IPS-18c (cell line): ENCODE data around the gene CNOT4.
"Not testable (repeated sequence)": the region's sequence is repeated elsewhere in the genome, so short reads cannot be mapped to it uniquely, and the experiment has no call there.

Experiments used
- H3K4me3 ChIP-seq: 2 replicates; pipeline ENCODE4 v1.7.0; 2013; ENCODE audit warnings: low read depth, mild to moderate bottlenecking, low read length, moderate library complexity; ENCODE audit not compliant: insufficient read depth
- H3K9me3 ChIP-seq: one replicate; pipeline ENCODE4 v1.6.1; 2013; ENCODE audit warnings: mild to moderate bottlenecking, low read length, moderate library complexity; ENCODE audit not compliant: control insufficient read depth, insufficient read depth

CNOT4 gene

GRCh38 chr7:135519233-135519688, 9.4 kb upstream of the CNOT4 start:
- no peak overlapping the region for H3K4me3 ChIP-seq
- no peaks in the 10 kb centered on the region for H3K9me3 ChIP-seq

DNA sequence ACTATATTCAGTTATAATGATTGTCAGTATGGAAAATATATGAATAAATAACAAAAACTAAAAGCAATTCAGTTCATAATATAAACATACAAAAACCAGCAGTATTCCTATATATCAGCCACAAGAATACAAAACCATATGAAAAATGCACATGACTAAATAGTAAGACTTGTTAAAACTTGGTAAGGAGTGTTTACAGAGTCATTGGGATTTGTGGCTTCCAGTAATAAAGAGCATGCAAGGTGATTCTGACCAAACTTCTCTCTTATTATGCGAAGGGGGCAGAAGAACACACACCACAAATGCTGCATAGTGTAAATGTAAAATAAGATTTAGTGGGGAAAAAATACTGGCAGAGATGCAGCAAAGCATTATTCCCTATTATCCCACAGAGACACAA, 8.8 kb upstream of the CNOT4 start:
- Histone ChIP-seq H3K9me3 (no peaks in the 10 kb centered on the region), H3K4me3 (no peak overlapping the region)

- H3K4me3 ChIP-seq = no peak overlapping the region
- H3K9me3 ChIP-seq = no peaks in the 10 kb centered on the region
These were observed 7.2 kb upstream of the CNOT4 start for GRCh38 chr7:135517060-135517459.

DNA sequence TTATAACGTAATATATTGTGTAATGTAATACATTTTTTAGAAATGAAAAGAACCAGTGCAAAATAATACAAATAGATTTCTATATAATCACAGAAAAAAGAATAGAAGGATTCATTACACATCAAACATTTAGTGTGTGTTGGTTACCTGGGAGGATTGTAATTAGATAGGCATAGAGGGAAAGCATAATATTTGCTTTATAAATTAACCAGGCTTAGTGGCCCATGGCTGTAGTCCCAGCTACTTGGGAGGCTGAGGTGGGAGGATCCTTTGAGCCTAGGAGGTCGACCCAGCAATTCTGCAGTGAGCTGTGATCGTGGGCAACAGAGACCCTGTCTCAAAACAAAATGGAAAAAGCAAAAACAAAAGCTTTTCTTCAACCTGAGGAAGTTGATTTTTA, 5.0 kb upstream of the CNOT4 start:
- Histone ChIP-seq H3K4me3 (no peak overlapping the region), H3K9me3 (no peaks in the 10 kb centered on the region)

DNA sequence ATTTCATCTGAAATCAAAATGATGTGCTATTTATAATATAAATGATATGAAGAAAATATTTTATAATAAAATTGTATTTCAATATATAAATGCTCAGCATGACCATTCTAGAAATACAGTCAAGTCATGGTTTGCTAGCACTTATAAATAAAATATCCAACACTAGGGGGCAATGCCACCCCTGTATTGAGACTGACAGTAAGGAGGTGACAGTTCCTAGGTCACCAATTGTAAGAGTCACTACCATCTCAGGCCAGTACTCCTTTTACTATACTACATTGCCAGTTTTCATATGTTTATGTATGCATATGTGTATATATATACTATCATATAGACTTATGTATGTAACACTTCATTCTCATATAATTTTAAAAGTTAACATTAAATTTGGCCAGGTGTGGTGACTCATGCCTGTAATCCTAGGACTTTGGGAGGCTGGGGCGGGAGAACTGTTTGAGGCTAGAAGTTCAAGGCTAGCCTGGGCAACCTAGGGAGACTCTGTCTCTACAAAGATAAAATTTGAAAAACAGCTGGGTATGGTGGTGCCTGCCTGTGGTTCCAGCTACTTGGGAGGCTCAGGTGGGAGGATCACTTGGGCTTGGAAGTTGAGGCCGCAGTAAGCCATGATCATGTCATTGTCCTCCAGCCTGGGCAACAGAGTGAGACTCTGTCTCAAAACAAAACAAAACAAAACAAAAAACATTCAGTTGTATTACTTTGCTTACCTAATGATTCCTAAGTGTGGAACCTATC, 2.4 kb upstream of the CNOT4 start:
- no peak overlapping the region for H3K4me3 ChIP-seq
- no peaks in the 10 kb centered on the region for H3K9me3 ChIP-seq

DNA sequence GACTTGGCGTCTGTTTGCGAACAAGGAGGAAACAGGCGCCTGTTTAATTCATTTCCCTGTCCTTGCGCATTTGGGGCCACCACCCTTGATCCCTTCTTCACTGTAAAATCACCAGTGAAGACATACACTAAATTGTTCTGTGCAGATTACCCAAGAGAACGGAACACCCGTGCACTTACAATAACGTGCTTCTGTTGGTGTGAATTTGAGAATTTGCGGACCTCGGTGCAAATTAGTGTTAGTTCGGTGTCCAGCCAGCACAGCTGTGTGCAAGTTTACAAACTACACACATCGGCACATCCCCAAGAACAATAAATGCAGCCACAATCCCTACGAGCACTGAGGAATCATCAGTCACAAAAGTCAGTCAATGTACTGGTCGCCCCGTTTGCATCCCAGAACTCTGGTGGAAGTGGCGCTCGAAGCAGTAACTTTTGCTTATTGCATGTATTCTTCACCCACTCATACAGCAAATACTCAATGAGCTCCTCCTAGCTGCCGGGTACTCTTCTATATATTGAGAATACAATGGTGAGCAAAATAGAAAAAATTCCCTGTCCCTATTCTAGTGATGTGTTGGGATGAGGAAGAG, 786 bp upstream of the CNOT4 start:
- no peaks in the 10 kb centered on the region for H3K9me3 ChIP-seq
- peak overlapping the region; percentile 82 for H3K4me3 ChIP-seq

DNA sequence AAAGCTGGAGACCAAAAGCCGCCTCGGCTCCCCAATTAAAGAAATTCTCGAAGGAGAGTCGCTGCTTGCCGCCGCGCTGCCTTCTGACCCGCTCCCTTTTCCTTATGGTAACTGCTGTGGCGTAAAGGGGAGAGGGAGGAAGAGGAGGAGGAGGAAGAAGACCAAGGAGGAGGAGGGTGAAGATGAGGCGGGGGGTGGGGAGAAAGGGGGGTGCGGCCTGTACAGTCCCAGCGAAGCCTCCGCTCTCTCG, 388 bp downstream of the CNOT4 start:
- Histone ChIP-seq H3K9me3 (no peaks in the 10 kb centered on the region), H3K4me3 (peak overlapping the region; percentile 82)

DNA sequence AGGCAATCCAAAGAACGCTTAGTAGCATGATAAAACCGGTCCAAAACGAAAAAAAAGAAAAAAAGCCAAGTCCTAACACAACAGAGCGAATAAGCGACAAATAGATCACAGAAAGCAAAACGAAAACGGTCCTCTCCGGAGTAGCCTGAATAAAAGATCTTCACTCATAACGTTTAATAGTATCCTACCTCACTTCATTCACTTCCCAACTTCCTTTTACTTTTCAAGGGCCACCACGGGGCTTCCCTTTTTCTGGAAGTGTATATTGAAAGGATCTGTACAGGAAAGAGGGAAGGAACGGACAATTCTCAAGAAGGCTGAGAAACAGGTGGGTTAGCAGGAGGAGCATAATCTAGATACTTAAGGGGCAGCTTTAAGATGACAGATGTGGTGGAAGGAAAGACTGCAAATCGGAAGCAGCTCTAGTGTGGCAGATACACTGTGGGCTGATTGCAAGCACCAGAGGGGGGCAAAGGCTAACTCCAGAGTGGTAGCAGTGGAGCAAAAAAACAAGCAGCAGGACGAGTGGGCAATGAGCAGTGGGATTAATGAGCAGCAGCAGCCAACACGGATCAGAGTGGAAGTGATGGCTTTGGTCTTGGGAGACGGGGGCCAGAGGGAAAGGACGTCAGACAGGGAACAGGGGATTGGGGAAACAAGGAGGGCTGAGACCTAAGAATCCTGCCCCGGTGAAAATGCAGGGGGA, 866 bp downstream of the CNOT4 start:
- Histone ChIP-seq H3K9me3 (no peaks in the 10 kb centered on the region), H3K4me3 (peak overlapping the region; percentile 82)

DNA sequence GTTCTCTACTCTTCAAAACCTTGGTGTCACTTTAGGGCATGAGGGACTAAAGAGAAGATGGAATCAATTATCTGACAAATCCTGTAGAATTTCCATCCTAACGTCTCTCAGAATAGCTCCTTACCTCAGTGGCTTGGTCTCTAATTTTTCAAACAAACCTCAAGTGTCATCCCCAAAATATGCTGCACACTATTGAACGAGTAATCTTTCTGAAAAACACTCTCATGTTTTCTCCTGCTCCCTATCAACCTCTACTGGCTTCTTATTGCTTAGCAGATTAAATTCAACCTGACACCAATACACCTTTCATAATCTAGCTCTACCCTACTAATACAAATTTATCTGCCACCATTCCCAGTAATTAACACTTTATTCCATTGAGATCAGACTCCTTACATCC, 8.5 kb downstream of the CNOT4 start:
- Histone ChIP-seq H3K9me3 (no peaks in the 10 kb centered on the region), H3K4me3 (no peak overlapping the region)

GRCh38 chr7:135499818-135500217, 10.1 kb downstream of the CNOT4 start:
- Histone ChIP-seq H3K4me3 (no peak overlapping the region), H3K9me3 (no peaks in the 10 kb centered on the region)

GRCh38 chr7:135497161-135497560, 12.7 kb downstream of the CNOT4 start:
- H3K4me3 ChIP-seq, H3K9me3 ChIP-seq: not testable (repeated sequence)

GRCh38 chr7:135493362-135493761, 16.5 kb downstream of the CNOT4 start:
- H3K9me3 ChIP-seq = no peaks in the 10 kb centered on the region
- H3K4me3 ChIP-seq = no peak overlapping the region

GRCh38 chr7:135492151-135492550, 17.8 kb downstream of the CNOT4 start:
- Histone ChIP-seq H3K9me3 (no peaks in the 10 kb centered on the region), H3K4me3 (no peak overlapping the region)

DNA sequence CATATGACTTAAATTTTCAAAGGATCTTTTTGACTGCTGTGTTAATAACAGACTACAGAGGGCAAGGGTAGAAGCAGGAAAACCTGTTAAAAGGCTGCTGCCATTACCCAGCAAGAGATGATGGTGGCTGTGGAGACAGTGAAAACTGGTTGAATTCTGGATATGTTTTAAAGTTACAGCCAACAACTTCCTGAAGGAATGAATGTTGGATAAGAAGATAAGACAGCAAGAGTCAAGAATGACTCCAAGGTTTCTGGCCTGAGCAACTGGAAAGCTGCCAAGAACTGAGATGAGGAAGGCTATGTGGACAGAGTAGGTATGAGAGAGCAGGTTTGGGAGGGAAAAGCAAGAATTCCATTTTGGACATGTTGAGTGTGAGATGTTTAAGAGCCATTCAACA, 19.1 kb downstream of the CNOT4 start:
- H3K4me3 ChIP-seq = no peak overlapping the region
- H3K9me3 ChIP-seq = no peaks in the 10 kb centered on the region

- H3K4me3 ChIP-seq = no peak overlapping the region
- H3K9me3 ChIP-seq = no peaks in the 10 kb centered on the region
These were observed 20.1 kb downstream of the CNOT4 start for GRCh38 chr7:135489791-135490190.

- H3K9me3 ChIP-seq = no peaks in the 10 kb centered on the region
- no peak overlapping the region for H3K4me3 ChIP-seq
These were observed 23.5 kb downstream of the CNOT4 start for GRCh38 chr7:135486261-135486920.

DNA sequence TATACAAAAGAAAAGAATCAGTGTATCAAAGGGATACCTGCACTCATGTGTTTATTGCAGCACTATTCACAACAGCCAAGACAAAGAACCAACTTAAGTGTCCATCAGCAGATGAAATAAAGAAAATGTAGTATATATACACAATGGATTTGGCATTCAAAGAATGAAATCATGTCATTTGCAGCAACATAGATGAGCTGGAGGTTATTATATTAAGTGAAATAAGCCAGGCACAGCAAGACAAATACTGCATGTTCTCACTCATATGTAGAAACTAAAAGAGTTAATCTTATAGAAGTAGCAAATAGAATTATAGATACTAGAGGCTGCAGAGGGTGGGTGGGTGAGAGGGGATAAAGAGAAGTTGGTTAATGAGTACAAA, 28.3 kb downstream of the CNOT4 start:
- Histone ChIP-seq H3K4me3 (no peak overlapping the region), H3K9me3 (no peaks in the 10 kb centered on the region)

GRCh38 chr7:135480966-135481597, 28.8 kb downstream of the CNOT4 start:
- Histone ChIP-seq H3K9me3 (no peaks in the 10 kb centered on the region), H3K4me3 (no peak overlapping the region)
